Stimulated activated effector memory CD8-positive, alpha-beta T cell treated with anti-CD3 and anti-CD28 coated beads, Interleukin-12 subunit alpha, Interleukin-12 subunit beta, amount 100 ng/mL, for 72 hours (primary cell): ENCODE measurements around the gene SIX2.

ENCODE experiments used
- ATAC-seq: fragments of 150-1000 bp; cut with Tn5 transposase; 2 replicates; pipeline ENCODE4 v1.10.0; 2021
- DNase-seq, 2 donors: peaks; one replicate each; pipeline ENCODE4 v3.0.0; 2021 to 2022; ENCODE audit warnings: low spot score in 2 of 2
- H3K27ac Mint-ChIP-seq: one replicate; pipeline ENCODE4 v1.8.0; 2022; ENCODE audit warnings: mild to moderate bottlenecking, mixed read lengths
- H3K36me3 Mint-ChIP-seq: one replicate; pipeline ENCODE4 v1.8.0; 2022; ENCODE audit warnings: mild to moderate bottlenecking, mixed read lengths
- H3K4me1 Mint-ChIP-seq: one replicate; pipeline ENCODE4 v1.8.0; 2022; ENCODE audit warnings: mixed read lengths
- H3K4me3 Mint-ChIP-seq: one replicate; pipeline ENCODE4 v1.8.0; 2022; ENCODE audit warnings: mild to moderate bottlenecking, mixed read lengths
- H3K9me3 Mint-ChIP-seq: one replicate; pipeline ENCODE4 v1.8.0; 2022; ENCODE audit warnings: mixed read lengths

The SIX2 gene

DNA sequence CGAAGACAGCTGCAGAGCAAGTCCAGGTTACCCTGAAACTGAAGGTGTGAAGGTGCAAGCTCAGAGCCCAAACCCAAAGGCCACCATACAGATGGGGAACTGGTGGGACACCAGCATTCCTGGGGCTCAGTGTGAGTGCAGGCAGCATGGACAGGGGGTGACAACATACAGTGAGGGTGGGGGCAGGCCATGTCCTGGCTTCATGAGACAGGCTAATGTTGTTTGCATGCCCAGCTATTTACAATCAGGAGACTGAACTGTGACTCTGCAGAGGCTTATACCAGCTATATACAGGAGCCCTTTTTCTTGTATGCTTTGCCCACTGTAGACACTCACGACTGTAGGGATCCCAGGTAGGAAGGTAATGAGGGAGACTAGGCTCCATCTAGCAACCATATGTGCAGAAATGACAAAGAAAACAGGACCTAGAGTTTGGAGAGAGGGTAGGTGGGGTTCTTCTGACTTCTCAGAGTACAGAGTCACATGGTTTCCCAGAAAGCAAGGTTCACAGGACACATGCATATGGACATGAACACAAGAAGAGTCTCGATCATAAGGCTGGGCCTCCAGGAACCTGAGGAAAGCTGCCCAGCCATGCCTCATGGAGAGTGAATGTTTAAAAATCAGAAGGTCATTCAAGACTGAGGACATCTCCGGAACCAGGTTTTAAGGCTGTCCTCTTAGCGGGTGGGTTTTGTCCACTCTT is 41.4 kb downstream of the SIX2 start:
- no peak overlapping the region for H3K4me3 Mint-ChIP-seq
- peaks cover 5% of the 10 kb centered on the region for H3K4me1 Mint-ChIP-seq
- DNase-seq = no peak
- H3K36me3 Mint-ChIP-seq = no peaks in the 10 kb centered on the region
- peak; percentile 7 for ATAC-seq
- H3K27ac Mint-ChIP-seq = no peak overlapping the region
- no peaks in the 10 kb centered on the region for H3K9me3 Mint-ChIP-seq

DNA sequence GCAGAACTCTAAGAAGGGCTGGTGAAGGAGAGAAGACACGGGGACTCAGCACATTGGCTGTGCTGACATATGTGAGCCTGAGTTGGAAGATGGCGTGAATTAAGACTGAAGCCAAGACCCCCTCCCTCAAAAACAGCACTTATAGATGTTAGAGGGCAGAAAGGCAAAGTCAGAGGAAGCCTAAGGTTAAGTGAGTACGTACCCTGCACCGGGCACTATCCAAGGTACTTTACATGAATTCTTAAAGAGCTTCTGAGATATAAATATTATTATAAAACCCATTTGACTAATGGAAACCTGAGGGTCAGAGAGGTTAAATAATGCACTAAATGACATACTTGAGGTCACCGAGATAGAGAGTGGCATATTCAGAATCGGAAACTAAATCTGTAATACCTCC is 42.2 kb downstream of the SIX2 start:
- Mint-ChIP-seq H3K27ac (no peak overlapping the region), H3K9me3 (no peaks in the 10 kb centered on the region), H3K4me3 (no peak overlapping the region), H3K4me1 (no peaks in the 10 kb centered on the region), H3K36me3 (no peaks in the 10 kb centered on the region)
- no peak for DNase-seq
- no peak for ATAC-seq

DNA sequence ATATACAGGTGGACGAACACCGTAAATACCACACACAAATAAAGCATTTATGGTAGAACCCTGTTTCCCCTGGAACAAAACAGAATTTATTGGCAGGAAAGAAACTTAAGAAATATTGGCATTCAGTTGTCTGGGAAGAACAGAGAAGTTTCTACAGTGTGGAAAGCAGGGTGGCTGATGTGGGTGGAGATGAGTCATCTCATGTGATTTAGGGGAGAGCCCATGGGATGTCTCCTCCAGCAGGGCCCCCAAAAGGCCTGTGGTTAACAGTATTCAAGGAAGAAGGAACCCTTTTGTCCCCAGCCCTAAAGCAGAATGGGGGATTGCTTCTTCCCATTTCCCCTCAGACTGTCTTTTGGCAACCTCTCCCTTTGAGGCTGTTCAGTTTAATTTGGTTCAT is 43.6 kb downstream of the SIX2 start:
- no peak for DNase-seq
- Mint-ChIP-seq H3K27ac (no peak overlapping the region), H3K4me1 (no peaks in the 10 kb centered on the region), H3K4me3 (no peak overlapping the region), H3K9me3 (no peaks in the 10 kb centered on the region), H3K36me3 (no peaks in the 10 kb centered on the region)
- no peak for ATAC-seq

- Mint-ChIP-seq H3K4me1 (no peaks in the 10 kb centered on the region), H3K36me3 (no peaks in the 10 kb centered on the region), H3K9me3 (no peaks in the 10 kb centered on the region), H3K4me3 (no peak overlapping the region), H3K27ac (no peak overlapping the region)
- ATAC-seq = no peak
- DNase-seq = no peak
These were observed 44.5 kb downstream of the SIX2 start for GRCh38 chr2:44964752-44965236.

DNA sequence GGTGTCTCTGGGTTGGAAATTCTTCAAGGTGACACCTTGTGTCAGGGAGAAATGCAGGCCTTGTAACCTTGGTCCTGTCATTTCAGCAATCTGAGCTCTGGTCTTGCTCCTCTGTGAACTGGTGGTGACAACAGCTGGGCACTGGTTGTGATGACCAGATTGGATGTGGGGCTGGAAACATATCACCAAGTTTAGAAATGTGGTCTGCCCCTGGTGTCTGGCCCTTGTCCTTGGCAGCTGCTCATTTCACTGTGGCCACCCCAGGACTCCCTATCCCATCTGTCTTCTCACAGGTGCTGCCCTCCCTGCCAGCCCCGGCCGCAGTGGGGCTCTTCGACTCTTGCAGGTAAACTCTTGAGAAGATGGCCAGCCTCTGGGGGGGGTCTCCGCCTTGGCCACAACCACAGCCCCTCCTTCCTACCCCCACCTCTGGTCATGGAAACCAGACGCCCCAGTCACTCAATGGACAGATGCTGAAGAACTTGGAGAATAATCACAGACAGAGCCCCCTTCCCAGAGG is 47.0 kb downstream of the SIX2 start:
- DNase-seq (no peak), ATAC-seq (no peak)
- Mint-ChIP-seq H3K4me1 (no peaks in the 10 kb centered on the region), H3K4me3 (no peak overlapping the region), H3K27ac (peak overlapping the region; percentile 2), H3K9me3 (no peaks in the 10 kb centered on the region), H3K36me3 (no peaks in the 10 kb centered on the region)

DNA sequence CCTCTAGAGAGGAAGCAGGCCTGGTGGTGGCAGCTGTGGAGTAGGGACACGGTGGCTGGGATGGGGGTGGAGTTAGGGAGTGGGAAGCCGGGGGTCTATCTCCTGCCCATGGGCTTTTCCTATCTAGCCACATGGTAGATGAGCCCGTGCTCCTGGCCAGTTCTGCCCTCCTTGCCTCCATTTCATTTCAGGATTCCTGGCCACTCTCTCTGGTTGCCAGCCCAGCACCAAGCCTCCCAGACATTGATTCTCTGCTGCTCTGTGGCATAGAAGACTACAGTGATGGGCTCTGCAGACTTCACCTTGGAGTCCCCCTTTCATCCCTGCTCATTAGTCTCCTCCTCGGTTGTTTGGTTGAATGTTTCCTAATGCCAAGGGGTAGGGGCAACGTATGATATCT is 48.4 kb downstream of the SIX2 start:
- Mint-ChIP-seq H3K27ac (no peak overlapping the region), H3K36me3 (no peaks in the 10 kb centered on the region), H3K9me3 (no peaks in the 10 kb centered on the region), H3K4me3 (no peak overlapping the region), H3K4me1 (peaks cover 5% of the 10 kb centered on the region)
- ATAC-seq (no peak), DNase-seq (no peak)

DNA sequence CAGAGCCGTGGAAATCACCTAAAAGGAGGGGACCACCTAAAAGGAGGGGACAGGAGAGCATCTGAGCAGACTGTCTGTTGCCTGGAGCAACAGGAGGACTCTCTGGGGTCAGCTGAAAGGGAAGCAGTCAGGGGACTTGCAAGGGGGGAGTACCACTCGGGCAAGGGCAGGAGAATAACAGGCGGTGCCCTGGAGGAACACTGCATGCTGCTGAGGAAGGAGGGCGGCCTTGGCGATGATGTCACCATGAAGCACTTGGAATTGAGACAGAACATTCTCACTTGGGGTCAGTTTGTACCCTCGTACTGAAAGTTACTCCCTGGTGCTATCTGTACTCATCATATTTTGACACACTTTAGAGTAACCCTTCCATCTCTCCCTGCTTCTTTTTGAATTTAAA is 49.4 kb downstream of the SIX2 start:
- H3K4me3 Mint-ChIP-seq = no peak overlapping the region

GRCh38 chr2:44957656-44958327 is 51.5 kb downstream of the SIX2 start:
- peaks cover 13% of the 10 kb centered on the region for H3K4me1 Mint-ChIP-seq
- H3K36me3 Mint-ChIP-seq = no peaks in the 10 kb centered on the region
- H3K27ac Mint-ChIP-seq = no peak overlapping the region
- ATAC-seq (no peak), DNase-seq (no peak)
- H3K4me3 Mint-ChIP-seq = no peak overlapping the region
- H3K9me3 Mint-ChIP-seq = no peaks in the 10 kb centered on the region

More for the DNA sequence above, 49.4 kb downstream of the SIX2 start:
- no peak for ATAC-seq
- H3K4me1 Mint-ChIP-seq = peaks cover 13% of the 10 kb centered on the region
- H3K27ac Mint-ChIP-seq = no peak overlapping the region
- DNase-seq = no peak
- H3K9me3 Mint-ChIP-seq = no peaks in the 10 kb centered on the region
- no peaks in the 10 kb centered on the region for H3K36me3 Mint-ChIP-seq

DNA sequence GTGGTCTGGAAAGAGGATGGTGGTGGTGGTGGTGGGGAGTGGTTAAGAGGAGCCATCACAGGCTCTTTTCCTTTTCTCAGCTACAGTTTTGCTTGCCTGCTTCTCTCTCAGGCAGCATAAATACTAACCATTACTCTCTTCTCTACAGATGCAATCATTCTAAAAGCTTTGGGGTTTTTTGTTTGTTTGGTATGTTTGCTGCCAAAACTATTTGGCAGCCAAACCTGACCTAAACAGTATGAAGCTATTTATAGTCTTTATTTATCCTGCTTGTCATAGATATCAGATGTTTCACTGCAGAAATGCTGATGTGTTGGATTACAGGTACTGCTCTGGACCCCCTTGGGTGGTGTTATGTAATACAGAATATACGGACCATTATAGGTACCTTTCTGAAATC is 52.4 kb downstream of the SIX2 start:
- Mint-ChIP-seq H3K36me3 (no peaks in the 10 kb centered on the region), H3K4me3 (no peak overlapping the region), H3K4me1 (peaks cover 13% of the 10 kb centered on the region), H3K9me3 (no peaks in the 10 kb centered on the region), H3K27ac (no peak overlapping the region)
- ATAC-seq = no peak
- no peak for DNase-seq

DNA sequence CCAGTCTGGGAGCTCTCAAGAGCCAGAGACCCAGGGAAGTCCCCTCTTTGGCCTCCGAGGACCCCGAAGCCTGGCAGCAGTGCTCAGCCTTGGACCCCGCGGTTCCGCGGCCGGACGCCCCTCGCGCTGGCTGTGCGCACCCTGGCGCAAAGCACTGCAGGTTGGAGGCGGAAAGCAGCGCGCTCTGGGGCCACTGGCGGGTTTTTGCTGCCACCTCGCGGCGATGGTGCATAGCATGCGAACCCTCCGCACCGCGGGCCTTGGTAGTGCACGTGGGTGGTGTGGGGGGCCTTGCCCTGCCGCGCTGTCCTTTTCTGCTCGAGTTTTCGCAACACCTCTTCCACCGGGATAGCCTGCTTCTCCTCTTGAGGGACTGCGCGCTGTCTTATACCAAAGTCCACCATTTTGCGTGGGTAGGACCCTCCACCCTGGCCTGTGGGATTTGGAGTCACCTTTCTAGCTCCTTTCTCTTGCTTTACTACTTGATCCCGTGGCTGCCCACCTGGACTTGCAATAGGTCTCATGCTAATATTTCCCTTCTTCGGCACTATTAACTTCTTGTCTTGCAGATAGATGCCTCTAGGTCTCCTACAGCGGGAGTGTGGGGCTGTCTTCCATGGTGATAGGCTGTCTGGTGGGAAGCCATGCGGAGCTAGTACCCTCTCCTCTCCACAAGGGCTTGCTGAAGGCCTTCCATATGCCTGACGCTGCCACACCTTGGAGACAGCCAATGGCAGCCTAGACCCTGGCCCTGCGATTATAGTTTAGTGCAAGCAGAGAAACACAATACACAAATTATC is 53.5 kb downstream of the SIX2 start:
- peak; percentile 78 to 91 for DNase-seq
- peak; percentile 77 for ATAC-seq
- H3K27ac Mint-ChIP-seq = no peak overlapping the region
- no peaks in the 10 kb centered on the region for H3K9me3 Mint-ChIP-seq
- H3K36me3 Mint-ChIP-seq = no peaks in the 10 kb centered on the region
- H3K4me3 Mint-ChIP-seq = peak overlapping the region; percentile 59
- H3K4me1 Mint-ChIP-seq = peaks cover 13% of the 10 kb centered on the region
